Tibial artery (tissue), 4 donors: ENCODE data around the gene KRT78.

Source experiments
- DNase-seq, 2 donors: peaks; one replicate each; pipeline ENCODE4 v3.0.0-alpha.2; 2019
- H3K27ac ChIP-seq, 2 donors: fragments of 200-600 bp; sonication (generic) in 1 of 2; 1 replicate in 1 of 2; 2 replicates in 1 of 2; pipeline ENCODE4 v1.5.1; 2018 to 2019; ENCODE audit warnings: mild to moderate bottlenecking in 1 of 2
- H3K27me3 ChIP-seq, 2 donors: fragments of 200-600 bp; sonication (generic) in 1 of 2; one replicate each; pipeline versions ENCODE4 v1.5.1 to v1.6.0; 2016 to 2019
- H3K36me3 ChIP-seq, 3 donors: fragments of 200-600 bp; sonication (generic) in 2 of 3; one replicate each; pipeline ENCODE4 v1.5.1; 2016 to 2019; ENCODE audit warnings: mild to moderate bottlenecking in 2 of 3
- H3K4me1 ChIP-seq, 4 donors: fragments of 200-600 bp; sonication (generic) in 2 of 4; 1 replicate in 3 of 4; 2 replicates in 1 of 4; pipeline ENCODE4 v1.5.1; 2016 to 2019
- H3K4me3 ChIP-seq, 2 donors: fragments of 200-600 bp; sonication (generic) in 1 of 2; 1 replicate in 1 of 2; 2 replicates in 1 of 2; pipeline ENCODE4 v1.5.1; 2018 to 2019; ENCODE audit warnings: mild to moderate bottlenecking in 2 of 2
- H3K9me3 ChIP-seq, 3 donors: fragments of 200-600 bp; sonication (generic) in 1 of 3; one replicate each; pipeline ENCODE4 v1.5.1; 2016 to 2019
- CTCF ChIP-seq, 2 experiments: fragments of 200-600 bp in 1 of 2; fragments of 450-650 bp in 1 of 2; IDR thresholded peaks; one replicate each; pipeline ENCODE4 v1.5.1; 2017 to 2019; ENCODE audit warnings: antibody characterized with exemption in 2 of 2, mild to moderate bottlenecking in 1 of 2, moderate library complexity in 1 of 2
- intact Hi-C: fragments of 100-400 bp; cut with DNase I; formaldehyde crosslinking; loops from one replicate; pipeline ENCODE4 v1.15.0; 2023; ENCODE audit warnings: low total_unique reads

The KRT78 gene

GRCh38 chr12:52850681-52851080 lies 1.9 kb upstream of the KRT78 start:
- no peak overlapping the region for H3K27ac ChIP-seq
- peaks cover 0 to 29% of the 10 kb centered on the region in 2 donors for H3K27me3 ChIP-seq
- intact Hi-C loops, result no loop called here
- H3K9me3 ChIP-seq, result no peaks in the 10 kb centered on the region
- TF ChIP-seq CTCF (IDR thresholded peaks at IDR 0.05), result no peak
- no peak overlapping the region for H3K4me3 ChIP-seq
- DNase-seq, result no peak
- no peaks in the 10 kb centered on the region for H3K36me3 ChIP-seq
- H3K4me1 ChIP-seq, result no peaks in the 10 kb centered on the region

DNA sequence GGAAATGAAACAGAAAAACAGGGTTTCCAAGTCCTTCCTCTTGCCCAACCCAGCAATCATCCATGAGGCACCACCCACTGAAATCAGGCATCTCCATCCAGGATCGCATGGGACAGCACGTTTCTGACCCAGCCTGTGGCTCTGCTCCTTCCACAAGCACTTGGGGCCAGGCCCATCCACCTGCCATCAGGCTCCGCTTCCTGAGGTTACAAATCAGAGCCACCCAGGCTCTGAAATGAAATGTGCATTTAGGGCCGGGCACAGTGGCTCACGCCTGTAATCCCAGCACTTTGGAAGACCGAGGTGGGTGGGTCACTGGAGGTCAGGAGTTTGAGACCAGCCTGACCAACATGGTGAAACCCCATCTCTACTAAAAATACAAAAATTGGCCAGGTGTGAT lies 717 bp upstream of the KRT78 start:
- H3K36me3 ChIP-seq, result no peaks in the 10 kb centered on the region
- no peak for DNase-seq
- no peak for TF ChIP-seq CTCF (IDR thresholded peaks at IDR 0.05)
- no peak overlapping the region for H3K4me3 ChIP-seq
- H3K27me3 ChIP-seq, result peaks cover 0 to 29% of the 10 kb centered on the region in 2 donors
- no peak overlapping the region for H3K27ac ChIP-seq
- H3K4me1 ChIP-seq, result no peaks in the 10 kb centered on the region
- H3K9me3 ChIP-seq, result no peaks in the 10 kb centered on the region
- intact Hi-C loops, result loop anchor here (10.0 kb wide), 1 partner anchor 235 kb away; the partner anchor contains the start of gene KRT73

GRCh38 chr12:52847335-52848102 lies 1.3 kb downstream of the KRT78 start:
- H3K27me3 ChIP-seq, result peaks cover 0 to 29% of the 10 kb centered on the region in 2 donors
- no peak overlapping the region for H3K4me3 ChIP-seq
- intact Hi-C loops, result loop anchor here (10.0 kb wide), 1 partner anchor 233 kb away; the partner anchor contains the start of gene KRT73
- no peak overlapping the region for H3K27ac ChIP-seq
- no peaks in the 10 kb centered on the region for H3K9me3 ChIP-seq
- no peaks in the 10 kb centered on the region for H3K4me1 ChIP-seq
- DNase-seq, result no peak
- TF ChIP-seq CTCF (IDR thresholded peaks at IDR 0.05), result no peak
- H3K36me3 ChIP-seq, result no peaks in the 10 kb centered on the region

DNA sequence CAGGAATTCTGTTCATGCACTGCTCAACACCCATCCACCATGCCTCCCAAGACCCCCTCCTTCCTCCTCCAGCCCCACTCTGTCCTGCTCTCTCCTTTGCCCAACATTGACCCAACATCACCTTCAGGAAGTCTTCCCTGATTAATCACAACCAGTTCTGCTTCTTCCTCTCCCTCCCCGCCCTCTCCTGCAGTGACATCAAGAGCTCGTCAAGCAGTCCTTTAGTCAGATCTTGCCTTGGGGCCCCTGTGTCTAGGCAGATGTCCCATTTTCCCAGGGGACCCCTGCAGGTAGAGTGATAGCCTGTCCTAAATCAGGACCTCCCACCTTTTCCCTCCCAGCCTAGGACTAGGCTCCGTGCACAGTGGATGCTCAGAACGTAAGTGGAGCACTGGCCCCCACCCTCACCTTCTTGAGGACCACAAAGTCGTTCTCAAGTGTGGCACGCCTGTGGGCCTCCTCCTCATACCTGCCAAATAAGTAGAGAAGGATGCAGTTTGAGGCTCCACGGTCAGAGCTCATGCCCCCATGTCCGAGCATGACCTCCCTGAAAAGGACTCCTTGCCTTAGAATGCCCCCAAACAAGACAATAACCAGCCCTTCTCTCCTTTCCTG lies 2.3 kb downstream of the KRT78 start:
- no peak overlapping the region for H3K4me3 ChIP-seq
- no peaks in the 10 kb centered on the region for H3K4me1 ChIP-seq
- no peak for DNase-seq
- no peaks in the 10 kb centered on the region for H3K36me3 ChIP-seq
- H3K27me3 ChIP-seq, result peaks cover 0 to 27% of the 10 kb centered on the region in 2 donors
- no peak for TF ChIP-seq CTCF (IDR thresholded peaks at IDR 0.05)
- intact Hi-C loops, result loop anchor here (10.0 kb wide), 1 partner anchor 232 kb away; the partner anchor contains the start of gene KRT73
- H3K27ac ChIP-seq, result no peak overlapping the region
- H3K9me3 ChIP-seq, result no peaks in the 10 kb centered on the region

GRCh38 chr12:52845946-52846345 lies 2.8 kb downstream of the KRT78 start:
- H3K27me3 ChIP-seq, result peaks cover 0 to 22% of the 10 kb centered on the region in 2 donors
- intact Hi-C loops, result loop anchor here (10.0 kb wide), 1 partner anchor 231 kb away; the partner anchor contains the start of gene KRT73
- H3K4me1 ChIP-seq, result no peaks in the 10 kb centered on the region
- no peaks in the 10 kb centered on the region for H3K36me3 ChIP-seq
- no peak overlapping the region for H3K4me3 ChIP-seq
- H3K9me3 ChIP-seq, result no peaks in the 10 kb centered on the region
- TF ChIP-seq CTCF (IDR thresholded peaks at IDR 0.05), result no peak
- H3K27ac ChIP-seq, result no peak overlapping the region
- DNase-seq, result no peak
